GM11168 (cell line): ENCODE measurements around the gene TMEM204.

Experiments used
- in situ Hi-C: fragments of 300-500 bp; cut with MboI; formaldehyde crosslinking; loops from one replicate; pipeline ENCODE4 v1.12.0; 2022; ENCODE audit warnings: low sequenced_read_pairs; ENCODE audit not compliant: unreplicated experiment

The TMEM204 gene

GRCh38 chr16:1498899-1499676, 34.4 kb upstream of the TMEM204 start:
- in situ Hi-C loops = no loop called here

GRCh38 chr16:1499756-1500464, 33.6 kb upstream of the TMEM204 start:
- in situ Hi-C loops = no loop called here

- in situ Hi-C loops = no loop called here
These were observed 32.9 kb upstream of the TMEM204 start for GRCh38 chr16:1500465-1501150.

- in situ Hi-C loops = no loop called here
These were observed 31.8 kb upstream of the TMEM204 start for GRCh38 chr16:1501630-1502029.

GRCh38 chr16:1502092-1503004, 31.1 kb upstream of the TMEM204 start:
- in situ Hi-C loops = no loop called here

GRCh38 chr16:1503110-1503955, 30.1 kb upstream of the TMEM204 start:
- in situ Hi-C loops = no loop called here

- in situ Hi-C loops = no loop called here
These were observed 28.2 kb upstream of the TMEM204 start for GRCh38 chr16:1505073-1505844.

- in situ Hi-C loops = no loop called here
These were observed 27.6 kb upstream of the TMEM204 start for GRCh38 chr16:1505912-1506311.

- in situ Hi-C loops = no loop called here
These were observed 26.8 kb upstream of the TMEM204 start for GRCh38 chr16:1506494-1507213.

- in situ Hi-C loops = no loop called here
These were observed 24.8 kb upstream of the TMEM204 start for GRCh38 chr16:1508494-1509187.

- in situ Hi-C loops = no loop called here
These were observed 23.9 kb upstream of the TMEM204 start for GRCh38 chr16:1509307-1510221.

GRCh38 chr16:1510272-1510671, 23.2 kb upstream of the TMEM204 start:
- in situ Hi-C loops = no loop called here

- in situ Hi-C loops = no loop called here
These were observed 22.5 kb upstream of the TMEM204 start for GRCh38 chr16:1510941-1511351.

GRCh38 chr16:1511662-1512569, 21.6 kb upstream of the TMEM204 start:
- in situ Hi-C loops = no loop called here

GRCh38 chr16:1512774-1513173, 20.7 kb upstream of the TMEM204 start:
- in situ Hi-C loops = no loop called here
